ENCODE results near the gene TMUB2. TPM values are rescaled to one million over a fixed set of nuclear protein-coding genes. Genes with fewer than 3 reads are reported as not detected.
A peak's percentile ranks its signal among the peaks of the same experiment; 100 is the strongest.
"Not testable (repeated sequence)": the region's sequence is repeated elsewhere in the genome, so short reads cannot be mapped to it uniquely, and the experiment has no call there.

TMUB2 gene
- total RNA-seq (37.7 TPM), polyA plus RNA-seq (ENCODE audit: insufficient read depth, low read depth, low replicate concordance) (39.2 TPM)
- long read RNA-seq, donor 1, partial matches to known transcripts = 0 of 4 reads
- long read RNA-seq, donor 1, other reads (novel, unspliced or antisense) = 0 of 4 reads
- long read RNA-seq, donor 2, partial matches to known transcripts = 5 of 9 reads
- long read RNA-seq, donor 2, other reads (novel, unspliced or antisense) = 0 of 9 reads
- long read RNA-seq, donor 3, partial matches to known transcripts = 0 of 3 reads
- long read RNA-seq, donor 3, other reads (novel, unspliced or antisense) = 0 of 3 reads
- long read RNA-seq, donor 4, partial matches to known transcripts = 6 of 9 reads
- long read RNA-seq, donor 4, other reads (novel, unspliced or antisense) = 0 of 9 reads
- long read RNA-seq, donor 5, partial matches to known transcripts = 0 of 2 reads
- long read RNA-seq, donor 5, other reads (novel, unspliced or antisense) = 0 of 2 reads
- long read RNA-seq, donor 6, partial matches to known transcripts = 0 of 1 reads
- long read RNA-seq, donor 6, other reads (novel, unspliced or antisense) = 0 of 1 reads
- long read RNA-seq, donor 7, partial matches to known transcripts = 25 of 48 reads
- long read RNA-seq, donor 7, other reads (novel, unspliced or antisense) = 16 of 48 reads
- long read RNA-seq, donor 8, partial matches to known transcripts = 17 of 24 reads
- long read RNA-seq, donor 8, other reads (novel, unspliced or antisense) = 0 of 24 reads
- long read RNA-seq, donor 9, partial matches to known transcripts = 0 of 4 reads
- long read RNA-seq, donor 9, other reads (novel, unspliced or antisense) = 0 of 4 reads
- long read RNA-seq, donor 10, partial matches to known transcripts = 5 of 13 reads
- long read RNA-seq, donor 10, other reads (novel, unspliced or antisense) = 0 of 13 reads

DNA sequence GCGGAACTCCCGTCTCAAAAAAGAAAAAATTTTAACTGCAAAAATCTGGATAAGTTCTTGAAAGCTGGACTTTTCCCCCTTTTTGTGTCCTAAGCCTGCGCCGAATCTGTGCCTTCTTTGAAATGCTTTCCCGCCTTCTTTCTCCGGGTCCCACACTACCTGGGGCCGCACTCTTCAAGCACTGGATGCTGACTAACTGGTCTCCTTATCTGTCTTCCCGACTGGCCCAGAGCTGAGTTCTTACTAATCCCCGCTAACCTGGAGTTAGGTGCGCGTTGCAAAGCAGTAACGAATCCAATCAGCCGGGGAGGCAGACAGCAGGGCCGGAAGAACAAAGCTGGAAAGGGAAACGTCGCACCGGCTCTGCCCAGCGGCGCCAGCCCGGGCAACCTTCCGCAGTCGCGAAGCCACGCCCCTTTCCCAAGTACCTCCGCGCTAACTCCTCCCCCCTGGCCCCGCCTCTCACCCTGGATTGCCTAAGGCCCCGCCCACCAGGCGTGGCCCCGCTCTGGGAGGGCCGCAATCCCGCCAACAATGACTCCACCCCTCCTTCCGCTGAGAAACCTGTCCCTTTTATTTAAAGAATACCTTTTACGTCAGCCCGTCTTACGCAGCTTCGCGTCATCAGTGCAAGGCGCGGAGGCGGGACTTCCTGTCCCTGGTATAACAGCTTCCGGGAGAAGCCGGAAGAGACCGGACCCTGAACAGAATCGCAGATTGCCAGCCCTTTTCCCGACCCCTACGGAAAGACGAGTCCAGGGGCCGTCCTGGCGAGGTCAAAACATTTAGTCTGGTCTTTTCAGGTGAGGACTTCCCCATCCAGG is at the start of gene TMUB2:
TSS of gene TMUB2 (plus strand) at position 666 of the 824 bp plus-strand sequence. CDS start 737 bp downstream, outside the sequence.
- TF ChIP-seq CTCF (IDR thresholded peaks at IDR 0.05; ENCODE audit: borderline replicate concordance, extremely low read depth, insufficient read depth) = peak; percentile 2
- FAIRE-seq (peak; percentile 99), DNase-seq (peak; percentile 99 to 100 (median 100))
- Histone ChIP-seq H3K4me1 (ENCODE audit: control insufficient read depth in 2 of 3, insufficient read depth in 2 of 3, low read depth in 1 of 3, low read length in 3 of 3) (peaks cover 3 to 19% (median 10%) of the 10 kb centered on the region in 3 donors), H3K27ac (ENCODE audit: low read depth in 2 of 2, low read length in 2 of 2) (peak within 1 kb of the TSS; percentile 96 to 98), H3K27me3 (ENCODE audit: control insufficient read depth, insufficient read depth, low read length) (no peaks in the 10 kb centered on the region), H3K4me3 (ENCODE audit: low read length in 3 of 3) (peak within 1 kb of the TSS; percentile 86 to 98 (median 93)), H3K9ac (ENCODE audit: low read length in 3 of 3) (peak within 1 kb of the TSS; percentile 80 to 99 (median 81)), H3K9me3 (ENCODE audit: control insufficient read depth in 2 of 3, insufficient read depth in 1 of 3, low read length in 3 of 3) (no peaks in the 10 kb centered on the region), H3K36me3 (ENCODE audit: control insufficient read depth in 2 of 3, insufficient read depth in 3 of 3, low read length in 3 of 3) (peaks cover 0 to 15% (median 14%) of the 10 kb centered on the region in 3 donors)
- intact Hi-C loops (cut with DNase I) = no loop called here

GRCh38 chr17:44137891-44138709 is 48.7 kb upstream of the TMUB2 start:
- FAIRE-seq (no peak), DNase-seq (peak; percentile 80 to 97 (median 87))
- Histone ChIP-seq H3K9ac (ENCODE audit: low read length in 3 of 3) (no peak overlapping the region), H3K4me3 (ENCODE audit: low read length in 3 of 3) (no peak overlapping the region), H3K4me1 (ENCODE audit: control insufficient read depth in 2 of 3, insufficient read depth in 2 of 3, low read depth in 1 of 3, low read length in 3 of 3) (peaks cover 0 to 5% (median 4%) of the 10 kb centered on the region in 3 donors), H3K36me3 (ENCODE audit: control insufficient read depth in 2 of 3, insufficient read depth in 3 of 3, low read length in 3 of 3) (no peaks in the 10 kb centered on the region), H3K27ac (ENCODE audit: low read depth in 2 of 2, low read length in 2 of 2) (no peak overlapping the region), H3K27me3 (ENCODE audit: control insufficient read depth, insufficient read depth, low read length) (no peaks in the 10 kb centered on the region), H3K9me3 (ENCODE audit: control insufficient read depth in 2 of 3, insufficient read depth in 1 of 3, low read length in 3 of 3) (no peaks in the 10 kb centered on the region)
- intact Hi-C loops (cut with DNase I) = no loop called here
- no peak for TF ChIP-seq CTCF (IDR thresholded peaks at IDR 0.05; ENCODE audit: borderline replicate concordance, extremely low read depth, insufficient read depth)

GRCh38 chr17:44143921-44144320 is 42.9 kb upstream of the TMUB2 start:
- H3K27me3 ChIP-seq (ENCODE audit: control insufficient read depth, insufficient read depth, low read length); intact Hi-C loops (cut with DNase I); H3K9me3 ChIP-seq (ENCODE audit: control insufficient read depth in 2 of 3, insufficient read depth in 1 of 3, low read length in 3 of 3); FAIRE-seq; H3K36me3 ChIP-seq (ENCODE audit: control insufficient read depth in 2 of 3, insufficient read depth in 3 of 3, low read length in 3 of 3); H3K27ac ChIP-seq (ENCODE audit: low read depth in 2 of 2, low read length in 2 of 2); DNase-seq; H3K9ac ChIP-seq (ENCODE audit: low read length in 3 of 3); H3K4me3 ChIP-seq (ENCODE audit: low read length in 3 of 3); H3K4me1 ChIP-seq (ENCODE audit: control insufficient read depth in 2 of 3, insufficient read depth in 2 of 3, low read depth in 1 of 3, low read length in 3 of 3): not testable (repeated sequence)

All from kidney (tissue), 22 donors.